Non-pigmented ciliary epithelial cell (primary cell): ENCODE measurements around the gene OXCT1.
"Not testable (repeated sequence)": the region's sequence is repeated elsewhere in the genome, so short reads cannot be mapped to it uniquely, and the experiment has no call there.

ENCODE experiments used
- DNase-seq: peaks from one replicate; pipeline ENCODE4 v3.0.0-alpha.2; 2010; ENCODE audit warnings: low read depth

The OXCT1 gene

DNA sequence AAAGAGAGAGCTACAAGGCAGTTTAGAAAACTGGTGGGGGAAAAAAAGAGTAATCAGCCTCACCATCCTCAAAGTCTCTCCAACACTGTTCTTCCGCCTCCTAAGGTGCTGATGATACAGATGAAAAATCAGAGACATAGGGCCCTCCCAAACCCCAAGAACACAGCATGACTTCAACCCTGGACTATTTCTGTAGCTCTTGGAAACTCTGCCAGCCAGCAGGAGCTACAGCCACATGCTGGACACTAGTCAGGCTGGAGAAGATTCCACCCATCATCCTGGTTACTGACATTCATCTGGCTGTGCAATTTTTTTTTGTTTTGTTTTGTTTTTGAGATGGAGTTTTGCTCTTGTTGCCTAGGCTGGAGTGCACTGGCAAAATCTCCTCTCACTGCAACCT lies 42.4 kb downstream of the OXCT1 start:
- no peak for DNase-seq

DNA sequence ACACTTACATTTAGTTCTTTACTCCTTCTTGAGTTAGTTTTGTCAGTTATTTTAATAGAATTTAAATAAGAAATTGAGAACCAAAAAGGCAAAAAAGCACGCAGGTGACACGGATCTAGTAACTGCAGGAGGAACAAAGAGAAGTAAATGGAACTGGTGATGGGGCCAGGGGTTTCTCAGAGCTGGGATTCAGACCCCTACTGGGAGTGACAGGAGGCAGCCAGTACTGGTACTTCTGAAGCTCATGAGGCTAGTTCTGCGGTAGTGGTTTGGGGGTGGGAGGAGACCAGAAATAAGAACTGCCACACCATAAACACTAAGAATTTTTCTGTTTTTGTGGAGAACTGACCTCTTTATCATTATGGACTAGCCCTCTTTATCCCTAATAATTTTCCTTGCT lies 48.2 kb downstream of the OXCT1 start:
- no peak for DNase-seq

DNA sequence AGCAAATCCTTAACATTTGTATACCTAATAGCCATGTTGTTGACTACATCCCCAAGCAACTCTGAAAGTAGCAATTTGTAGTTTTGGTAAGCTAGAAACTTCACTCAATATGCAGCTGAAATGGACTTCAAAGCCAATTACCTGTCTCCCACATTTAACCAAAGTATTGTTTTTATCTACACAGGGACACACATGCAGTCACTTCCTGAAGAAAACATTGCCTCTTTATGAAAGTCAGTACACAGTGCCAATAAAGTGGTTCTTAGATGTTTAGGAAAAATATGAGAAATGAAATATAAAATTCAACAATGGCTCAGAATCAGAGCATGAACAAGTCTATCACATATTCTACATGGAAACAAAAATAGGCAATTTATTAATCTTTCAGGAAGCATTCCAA lies 49.2 kb downstream of the OXCT1 start:
- no peak for DNase-seq

DNA sequence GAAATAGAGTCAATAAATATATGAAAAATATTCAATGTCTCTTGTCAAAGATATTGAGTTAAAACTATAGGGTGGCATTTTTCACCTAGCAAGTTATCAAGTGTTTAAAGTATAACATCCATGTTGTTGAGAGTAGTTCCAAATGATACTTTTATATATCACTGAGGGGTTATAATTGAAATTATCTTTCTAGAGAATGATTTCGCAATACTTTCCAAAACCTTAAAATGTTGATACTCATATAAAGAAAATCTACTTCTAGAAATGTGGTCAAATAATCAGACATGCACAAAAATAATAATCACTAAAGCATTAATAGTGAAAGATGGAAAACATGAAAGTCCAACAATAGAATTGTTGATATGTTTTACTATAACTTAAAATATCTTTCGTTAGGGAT lies 50.1 kb downstream of the OXCT1 start:
- DNase-seq: no peak

DNA sequence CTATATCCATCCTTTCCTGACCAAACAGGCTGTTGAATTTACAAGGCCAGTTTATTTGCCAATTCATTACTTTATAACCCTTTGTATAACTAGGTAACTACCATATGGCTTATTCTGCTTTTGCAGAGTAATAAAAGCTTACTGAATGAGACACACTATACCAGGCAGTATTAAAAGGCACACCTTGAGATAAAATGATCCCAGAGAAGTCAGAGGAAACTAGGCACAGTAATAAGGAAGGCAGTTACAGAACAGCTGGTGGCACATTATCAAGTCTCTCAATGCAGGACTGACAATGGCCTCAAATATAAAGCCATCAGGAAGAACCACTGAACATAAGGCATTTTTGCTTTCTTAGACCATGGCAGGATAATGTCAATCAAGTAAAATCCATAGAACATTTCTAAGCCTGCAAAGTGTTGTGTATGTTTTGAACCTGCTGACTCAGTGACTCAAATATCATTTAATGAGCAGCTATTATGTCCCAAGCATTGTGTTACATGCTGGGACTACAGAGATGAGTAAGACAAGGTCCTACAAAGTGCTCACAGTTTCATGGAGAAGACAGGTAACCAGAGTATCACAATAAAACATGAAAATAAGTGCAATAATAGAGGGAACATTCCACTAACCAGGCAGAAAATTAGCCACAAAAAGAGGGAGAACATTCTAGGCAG lies 52.5 kb downstream of the OXCT1 start:
- DNase-seq: no peak

DNA sequence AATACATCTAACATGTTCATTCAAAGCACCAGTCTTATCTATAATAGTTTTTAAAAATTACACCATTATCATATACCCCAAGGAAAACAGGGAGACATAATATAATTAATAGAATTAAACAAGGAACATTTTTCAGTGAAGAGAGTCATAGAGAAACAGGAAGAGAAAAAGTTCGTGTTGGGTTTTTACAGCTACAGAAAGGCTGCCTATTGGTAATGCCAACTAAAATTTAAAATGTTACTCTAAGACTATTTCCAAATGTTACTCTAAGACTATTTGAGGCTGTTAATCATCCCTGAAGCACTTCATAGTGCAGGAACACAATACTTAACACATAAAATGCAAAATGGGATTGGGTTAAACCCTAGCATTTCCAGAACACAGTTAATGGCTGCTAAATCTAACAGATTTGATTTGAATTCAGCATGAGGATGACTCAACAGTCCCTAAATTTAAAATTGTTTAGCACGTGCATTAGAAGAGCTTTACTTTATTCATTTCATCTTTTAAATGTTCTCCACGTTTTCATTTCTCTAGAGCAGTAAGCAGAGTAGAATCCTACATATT lies 54.5 kb downstream of the OXCT1 start:
- no peak for DNase-seq

DNA sequence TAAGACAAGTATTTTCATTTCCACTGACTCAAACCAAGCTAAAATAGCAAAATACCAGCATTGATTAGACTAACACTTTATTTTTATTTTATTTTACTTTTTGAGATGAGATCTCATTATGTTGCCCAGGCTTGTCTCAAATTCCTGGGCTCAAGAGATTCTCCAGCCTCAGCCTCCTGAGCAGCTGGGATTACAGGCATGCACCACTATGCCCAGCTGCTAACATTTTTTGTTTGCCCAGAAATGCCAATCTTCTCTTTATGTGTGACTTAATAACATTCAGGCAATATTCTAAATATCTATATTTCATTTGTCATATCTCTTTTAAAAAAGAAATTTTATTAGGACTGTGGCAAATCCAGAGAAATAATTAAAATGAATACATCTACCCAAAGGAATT lies 55.0 kb downstream of the OXCT1 start:
- DNase-seq: no peak

DNA sequence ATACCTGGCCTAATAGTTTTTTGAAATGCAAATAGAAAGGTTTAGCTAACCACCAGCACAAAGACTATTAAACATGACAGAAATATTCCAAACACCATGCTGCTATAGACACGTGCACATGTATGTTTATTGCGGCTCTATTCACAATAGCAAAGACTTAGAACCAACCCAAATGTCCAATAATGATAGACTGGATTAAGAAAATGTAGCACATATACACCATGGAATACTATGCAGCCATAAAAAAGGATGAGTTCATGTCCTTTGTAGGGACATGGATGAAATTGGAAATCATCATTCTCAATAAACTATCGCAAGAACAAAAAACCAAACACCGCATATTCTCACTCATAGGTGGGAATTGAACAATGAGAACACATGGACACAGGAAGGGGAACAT lies 55.9 kb downstream of the OXCT1 start:
- not testable (repeated sequence) for DNase-seq

DNA sequence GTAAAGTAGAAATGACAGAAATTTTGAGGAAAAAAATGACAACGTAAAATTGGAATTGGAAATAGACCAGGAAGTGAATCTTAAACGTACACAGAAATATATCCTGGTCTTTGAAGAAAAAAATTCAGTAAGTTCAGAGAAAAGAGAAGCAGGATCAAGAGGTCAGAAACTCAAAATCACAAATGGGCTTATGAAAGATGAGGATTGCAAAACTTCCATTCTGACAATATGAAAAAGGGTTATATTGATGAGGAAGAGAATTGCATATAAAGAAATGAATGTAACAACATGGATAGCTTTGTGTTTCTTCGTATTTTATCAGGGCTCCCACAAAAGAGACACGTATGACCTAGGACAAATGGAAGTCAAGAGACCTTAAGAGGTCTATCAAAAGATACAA lies 58.1 kb downstream of the OXCT1 start:
- DNase-seq: no peak

DNA sequence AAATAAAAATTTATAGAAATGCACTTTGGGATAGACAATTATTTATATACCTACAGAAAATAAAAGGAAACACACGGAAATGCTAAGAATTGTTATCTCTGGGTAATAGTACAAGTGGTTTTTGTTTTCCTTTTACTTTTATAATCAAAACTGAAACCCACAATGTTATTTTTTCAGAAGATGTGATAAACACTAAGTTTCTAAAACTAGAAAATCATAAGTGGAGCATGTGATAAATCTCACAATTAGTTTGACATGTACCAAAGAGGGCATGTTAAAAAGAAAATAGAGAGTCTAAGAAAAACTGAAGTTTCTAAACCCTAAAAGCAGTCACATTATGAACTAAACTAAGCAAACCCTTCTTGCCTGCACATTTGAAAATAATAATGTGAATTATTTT lies 61.1 kb downstream of the OXCT1 start:
- no peak for DNase-seq

DNA sequence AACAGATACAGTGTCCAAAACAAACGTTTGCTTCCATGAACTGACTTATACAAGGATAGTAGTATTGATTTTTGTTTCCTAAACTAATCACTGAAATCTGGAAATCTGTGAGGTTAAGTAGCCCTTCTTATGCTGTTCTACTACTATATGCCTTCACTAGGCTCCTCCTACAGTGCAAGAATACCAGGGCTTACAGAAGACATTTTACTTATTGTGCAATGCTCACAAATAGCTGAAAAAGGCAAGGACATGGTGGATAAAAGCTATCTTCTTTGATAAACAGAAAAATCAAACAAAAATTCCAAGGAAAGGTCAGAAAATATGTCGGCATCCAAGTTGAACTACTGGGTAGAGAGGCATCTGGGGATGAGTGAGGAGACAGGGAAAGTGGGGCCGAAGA lies 61.9 kb downstream of the OXCT1 start:
- DNase-seq: no peak

DNA sequence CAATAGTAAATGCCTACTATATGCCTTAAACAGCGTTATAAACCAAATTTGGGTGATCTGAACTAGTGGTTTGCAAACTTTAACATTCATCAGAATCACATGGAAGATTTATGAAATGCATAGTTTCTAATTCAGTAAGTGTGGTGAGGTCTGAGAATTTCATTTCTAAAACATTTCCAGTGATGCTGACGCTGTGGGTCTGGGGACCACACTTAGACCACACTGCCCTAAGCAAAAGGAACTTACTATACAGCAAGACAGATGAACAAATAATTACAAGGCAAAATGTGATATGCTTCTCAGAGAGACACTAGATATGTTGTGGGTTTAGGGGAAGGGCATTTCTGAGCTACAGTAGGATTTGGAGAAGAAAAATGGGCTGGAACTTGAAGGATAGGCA lies 72.6 kb downstream of the OXCT1 start:
- DNase-seq: no peak

DNA sequence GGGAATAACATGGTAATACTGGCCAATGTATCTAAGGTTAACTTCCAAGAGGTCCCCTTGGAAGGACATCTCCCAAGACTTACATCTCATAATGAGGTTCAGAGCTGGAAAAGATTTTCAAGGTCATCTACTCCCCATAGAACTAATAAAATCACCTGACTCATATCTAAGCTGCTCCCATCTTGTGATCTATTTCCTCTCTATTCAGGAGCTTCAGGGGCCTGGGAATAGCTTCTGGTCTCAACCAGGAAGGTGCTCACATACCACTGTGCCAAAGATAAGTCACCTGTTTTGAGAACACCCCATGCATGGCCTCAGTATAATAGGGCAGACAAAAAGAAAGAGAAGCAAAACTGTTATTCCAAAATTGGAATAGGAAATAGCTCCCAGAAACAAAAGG lies 74.2 kb downstream of the OXCT1 start:
- no peak for DNase-seq

DNA sequence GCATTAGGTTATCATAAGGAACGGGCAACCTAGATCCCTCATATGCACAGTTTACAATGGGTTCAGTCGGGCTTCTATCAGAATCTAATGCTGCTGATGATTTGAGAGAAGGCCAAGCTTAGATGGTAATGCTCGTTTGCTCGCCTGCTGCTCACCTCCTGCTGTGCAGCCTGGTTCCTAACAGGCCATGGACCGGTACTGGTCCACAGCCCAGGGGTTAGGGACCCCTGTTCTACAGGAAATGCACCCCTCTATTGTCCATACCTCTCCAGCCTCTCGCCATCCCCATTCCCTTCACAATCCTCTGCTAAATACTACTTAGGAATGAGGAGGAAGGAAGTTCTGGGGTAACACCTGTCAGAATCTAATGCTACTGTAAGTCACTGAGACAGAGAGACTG lies 75.1 kb downstream of the OXCT1 start:
- DNase-seq: no peak

DNA sequence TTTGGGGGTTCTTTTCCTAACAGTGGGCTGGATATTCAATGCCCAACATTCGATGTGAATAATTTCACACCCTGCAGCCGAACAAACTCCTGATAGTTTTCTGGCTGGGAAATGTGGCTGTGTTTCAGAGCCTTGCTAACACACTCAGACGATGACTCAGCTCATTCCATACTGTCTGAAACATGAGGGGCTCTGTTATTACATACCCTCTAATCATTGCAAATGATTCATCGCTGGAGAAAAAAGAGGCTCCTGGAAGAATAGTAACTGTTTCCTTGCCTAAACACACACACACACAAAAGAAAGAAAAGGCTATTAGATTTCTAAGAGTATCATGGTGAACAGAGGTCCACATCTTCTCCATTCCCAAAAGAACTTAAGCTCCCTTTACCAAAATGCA lies 75.8 kb downstream of the OXCT1 start:
- DNase-seq: peak; percentile 94

DNA sequence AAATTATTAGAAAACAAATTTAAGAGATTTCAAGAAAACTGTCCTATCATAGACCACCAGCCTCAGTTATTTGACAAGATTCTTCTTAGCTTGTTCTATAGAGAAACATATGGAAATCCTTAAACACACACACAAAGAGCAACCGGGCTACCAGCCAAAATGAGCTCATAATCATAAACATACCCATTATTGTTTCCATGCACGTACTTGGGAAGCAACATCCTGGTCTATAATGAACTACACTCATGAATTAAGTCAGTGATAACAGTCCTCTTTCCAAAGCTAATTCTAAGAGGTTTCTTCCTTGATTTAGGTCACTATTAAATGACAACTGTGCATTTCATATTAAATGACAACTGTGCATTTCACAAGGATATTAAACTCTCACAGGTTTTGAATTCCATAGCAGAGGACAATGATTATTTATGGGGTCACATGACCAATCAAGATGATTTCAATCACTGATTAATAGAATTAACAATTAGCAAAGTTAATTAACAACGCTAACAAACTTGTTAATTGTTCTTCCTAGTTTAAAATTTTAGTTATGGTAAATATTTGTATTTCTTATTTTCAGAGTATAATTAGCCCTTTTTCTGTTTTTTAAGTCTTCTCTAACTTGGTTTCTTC lies 77.0 kb downstream of the OXCT1 start:
- DNase-seq: peak; percentile 42

DNA sequence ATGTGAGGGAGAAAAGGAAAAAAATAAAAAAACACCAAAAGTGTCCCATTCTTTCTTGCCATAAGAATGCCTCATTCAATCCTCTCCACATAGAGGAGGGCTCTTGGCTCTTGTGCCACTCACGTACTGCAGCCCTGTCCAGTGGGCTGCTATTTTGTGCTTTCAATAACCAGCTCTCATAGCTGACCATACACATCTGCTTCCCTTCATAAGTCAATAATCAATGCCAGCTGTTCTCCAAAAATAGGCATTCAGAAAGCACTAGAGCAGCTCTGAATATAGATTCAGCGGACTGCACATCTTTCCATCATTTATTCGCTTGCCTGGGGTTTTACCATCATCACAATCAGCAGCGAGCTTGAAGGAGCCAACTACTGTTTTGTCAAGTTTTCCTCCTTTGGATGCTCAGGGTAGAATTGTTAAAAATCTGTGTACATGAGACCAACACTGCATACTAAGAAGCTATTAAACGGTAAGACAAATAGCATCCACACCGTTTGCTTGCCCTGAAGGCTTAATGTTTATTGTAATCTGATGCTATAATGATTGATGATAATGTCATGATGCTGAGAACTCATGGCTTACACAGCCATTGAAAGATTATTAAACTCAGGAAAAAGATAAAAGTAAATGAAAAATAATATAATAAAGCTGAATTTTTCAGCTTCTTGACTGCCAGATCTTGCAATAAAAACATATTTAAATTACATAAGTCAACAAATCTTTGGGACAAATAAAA lies 80.0 kb downstream of the OXCT1 start:
- no peak for DNase-seq

DNA sequence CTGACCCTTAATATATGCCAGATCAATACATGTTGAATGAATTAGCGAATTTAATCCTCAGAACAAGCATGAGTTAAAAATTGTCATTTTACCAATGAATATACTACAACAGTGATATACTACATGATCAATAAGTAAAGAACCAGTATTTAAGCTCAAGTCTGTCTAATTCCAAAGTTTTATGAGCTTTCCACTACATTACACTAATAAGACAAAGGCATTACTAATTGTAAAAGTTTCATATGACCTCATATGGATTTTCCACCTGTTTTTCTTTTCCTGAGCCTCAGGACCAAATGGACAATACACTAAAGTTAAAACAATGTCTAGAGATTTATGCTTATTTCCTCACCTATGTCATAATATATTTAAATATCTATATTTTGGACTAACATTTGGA lies 80.8 kb downstream of the OXCT1 start:
- no peak for DNase-seq

DNA sequence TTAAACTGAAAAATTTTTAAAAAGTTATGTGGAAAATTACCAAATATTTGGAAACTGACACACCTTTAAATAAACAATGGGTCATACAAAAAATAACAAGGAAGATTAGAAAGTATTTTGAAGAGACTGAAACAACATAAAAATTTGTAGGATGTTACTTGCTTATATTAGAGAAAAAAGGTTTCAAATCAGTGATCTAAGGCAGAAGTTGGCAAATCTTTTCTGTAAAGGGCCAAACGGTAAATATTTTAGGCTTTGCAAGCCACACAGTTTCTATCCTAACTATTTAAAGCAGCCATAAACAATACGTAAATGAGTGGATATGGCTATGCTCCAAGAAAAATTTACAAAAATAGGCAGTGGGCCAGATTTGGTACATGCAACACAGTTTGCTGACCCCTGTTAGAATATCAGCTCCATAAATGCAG lies 81.3 kb downstream of the OXCT1 start:
- DNase-seq: peak; percentile 41

DNA sequence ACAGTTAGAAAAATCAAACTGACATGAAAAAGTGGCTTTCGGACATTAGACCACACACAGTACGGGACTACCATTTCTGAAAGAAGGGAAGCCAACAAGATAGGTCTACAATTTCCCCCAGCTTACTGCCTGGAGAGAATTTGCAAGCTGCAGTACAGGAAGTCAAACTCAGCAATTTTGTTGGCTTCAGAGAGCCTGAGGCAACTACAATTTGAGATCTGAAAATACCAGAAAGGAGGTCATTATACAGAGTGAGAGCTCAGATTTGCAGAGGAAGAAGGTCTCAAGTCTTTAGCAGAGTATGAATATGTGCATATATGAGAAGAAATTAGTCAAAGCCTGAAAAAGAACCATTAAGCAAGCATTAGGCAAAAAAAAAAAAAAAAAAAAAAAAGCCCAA lies 83.0 kb downstream of the OXCT1 start:
- DNase-seq: no peak

DNA sequence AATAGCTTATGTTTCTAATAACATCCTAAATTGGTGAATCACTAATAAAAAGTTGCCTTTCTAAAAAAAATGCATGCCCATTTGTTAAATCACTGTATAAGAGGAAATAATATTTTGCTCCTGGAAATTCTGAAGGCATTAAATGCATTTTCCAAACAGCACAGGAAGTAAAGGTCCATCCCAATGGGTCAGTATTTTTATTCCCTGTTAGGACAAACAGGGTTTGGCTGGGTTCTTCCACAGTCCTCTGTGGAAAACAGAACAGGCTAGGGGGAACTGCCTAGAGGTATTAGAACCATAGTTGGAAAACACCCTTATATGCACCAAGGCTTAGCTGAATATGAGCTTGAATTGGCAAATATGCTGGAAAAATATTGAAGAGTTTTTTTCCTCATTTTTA lies 85.2 kb downstream of the OXCT1 start:
- no peak for DNase-seq

DNA sequence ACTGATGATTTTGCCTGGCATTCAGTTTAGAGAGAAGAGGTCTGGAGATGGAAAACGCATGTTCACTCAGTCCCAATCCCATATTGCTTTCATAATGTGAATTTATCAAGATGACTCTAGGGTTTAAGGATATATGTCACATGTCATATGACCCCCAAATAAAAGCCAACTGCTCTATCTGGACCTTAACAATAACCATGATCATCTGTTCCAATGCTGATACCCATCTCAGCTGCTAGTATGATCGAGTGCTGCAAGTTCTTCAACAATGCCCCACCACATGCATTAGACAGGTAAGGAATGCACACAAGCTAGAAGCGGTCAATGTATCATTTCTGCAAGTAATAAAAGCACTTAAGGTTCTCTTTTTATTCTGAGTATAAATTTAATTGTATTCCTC lies 91.8 kb downstream of the OXCT1 start:
- no peak for DNase-seq

DNA sequence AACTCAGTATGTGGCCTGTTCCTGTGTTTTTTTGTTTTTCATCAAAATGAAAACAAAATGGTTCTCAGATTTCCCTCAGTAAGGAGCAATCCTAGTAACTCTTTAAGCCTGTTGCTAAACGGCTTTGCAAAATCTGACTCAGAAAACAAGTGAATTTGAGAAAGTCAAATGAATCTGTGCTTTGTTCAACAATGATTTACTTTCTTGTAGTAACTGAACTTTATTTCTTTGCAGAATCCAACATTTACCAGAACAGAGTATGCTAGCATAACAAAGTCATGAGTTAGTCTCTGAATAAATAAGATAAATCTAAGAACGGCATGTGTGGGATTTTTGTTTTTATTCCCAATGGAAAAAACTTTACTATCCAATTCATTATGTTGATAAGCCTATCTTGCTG lies 93.8 kb downstream of the OXCT1 start:
- no peak for DNase-seq
